ENCODE measurements around the gene LORICRIN.

LORICRIN gene

DNA sequence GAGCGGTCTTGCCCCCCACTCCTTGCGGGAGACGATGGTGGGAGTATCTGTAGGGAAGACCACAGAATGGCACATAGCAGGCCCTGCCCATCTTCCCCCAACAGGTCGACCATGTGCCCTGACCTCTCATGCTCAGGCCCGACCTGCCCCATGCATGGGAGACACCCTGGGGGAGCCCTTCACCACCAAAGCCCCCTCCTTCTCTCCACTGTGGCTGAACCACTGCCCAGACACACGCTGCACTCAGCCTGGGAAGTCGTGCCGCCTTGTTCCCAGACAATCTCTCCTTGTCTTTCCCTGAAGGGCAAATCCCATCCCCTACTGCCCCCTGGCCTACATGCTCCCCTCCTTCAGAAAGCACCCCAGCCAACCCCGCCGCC, 47.7 kb downstream of the LORICRIN start:
- DNase-seq, result no peak

GRCh38 chr1:153308540-153308939, 49.1 kb downstream of the LORICRIN start:
- no peak for DNase-seq

DNA sequence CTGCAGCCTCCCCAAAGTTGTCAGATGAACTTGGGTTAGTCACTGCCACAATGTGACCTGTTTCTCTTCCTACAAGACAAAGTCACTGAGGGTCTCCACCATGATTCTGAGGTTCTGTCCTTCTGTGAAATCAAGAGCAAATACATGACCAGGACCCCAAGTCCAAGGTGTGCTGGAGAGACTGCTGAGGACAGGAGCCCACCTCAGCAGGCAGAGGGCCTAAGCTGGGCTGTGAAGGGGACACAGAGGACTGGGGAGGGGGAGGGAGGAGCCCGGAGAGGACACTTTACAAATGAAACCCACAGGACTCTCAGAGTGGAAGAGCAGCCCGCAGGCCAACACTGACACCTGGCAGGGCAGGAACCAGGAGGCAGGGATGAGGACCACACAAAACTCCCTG, 50.0 kb downstream of the LORICRIN start:
- DNase-seq, result no peak

- DNase-seq, result no peak
Measured at GRCh38 chr1:153310526-153310925, 51.0 kb downstream of the LORICRIN start.

Data from midbrain (tissue), 1 donor.